NCI-H2029 (cell line): ENCODE data around the gene SUCLG2.
"Not testable (repeated sequence)": the region's sequence is repeated elsewhere in the genome, so short reads cannot be mapped to it uniquely, and the experiment has no call there.

Experiments used
- DNase-seq: peaks from one replicate; lab custom pipeline; 2025; lab: John Stamatoyannopoulos, UW

The SUCLG2 gene

GRCh38 chr3:67609709-67610108, 44.7 kb downstream of the SUCLG2 start:
- DNase-seq = no peak

- DNase-seq = no peak
These were observed 46.4 kb downstream of the SUCLG2 start for GRCh38 chr3:67608034-67608433.

- no peak for DNase-seq
These were observed 49.0 kb downstream of the SUCLG2 start for GRCh38 chr3:67605377-67605776.

GRCh38 chr3:67602816-67603215, 51.6 kb downstream of the SUCLG2 start:
- DNase-seq = no peak

GRCh38 chr3:67601919-67602608, 52.3 kb downstream of the SUCLG2 start:
- no peak for DNase-seq

GRCh38 chr3:67601385-67601784, 53.0 kb downstream of the SUCLG2 start:
- no peak for DNase-seq

- DNase-seq = no peak
These were observed 54.6 kb downstream of the SUCLG2 start for GRCh38 chr3:67599821-67600220.

GRCh38 chr3:67598814-67599556, 55.4 kb downstream of the SUCLG2 start:
- no peak for DNase-seq

- DNase-seq = no peak
These were observed 59.0 kb downstream of the SUCLG2 start for GRCh38 chr3:67595424-67595823.

GRCh38 chr3:67593761-67594234, 60.6 kb downstream of the SUCLG2 start:
- DNase-seq = no peak

- no peak for DNase-seq
These were observed 62.4 kb downstream of the SUCLG2 start for GRCh38 chr3:67592057-67592456.

GRCh38 chr3:67587811-67588210, 66.6 kb downstream of the SUCLG2 start:
- no peak for DNase-seq

- DNase-seq = no peak
These were observed 67.1 kb downstream of the SUCLG2 start for GRCh38 chr3:67587301-67587700.

- DNase-seq = not testable (repeated sequence)
These were observed 69.8 kb downstream of the SUCLG2 start for GRCh38 chr3:67584608-67585007.

- DNase-seq = no peak
These were observed 73.9 kb downstream of the SUCLG2 start for GRCh38 chr3:67580430-67581000.

GRCh38 chr3:67578416-67578815, 76.0 kb downstream of the SUCLG2 start:
- DNase-seq = no peak

- DNase-seq = no peak
These were observed 78.0 kb downstream of the SUCLG2 start for GRCh38 chr3:67576441-67576840.

GRCh38 chr3:67569324-67569723, 85.1 kb downstream of the SUCLG2 start:
- DNase-seq = no peak

- DNase-seq = no peak
These were observed 86.5 kb downstream of the SUCLG2 start for GRCh38 chr3:67567893-67568292.

- DNase-seq = no peak
These were observed 89.4 kb downstream of the SUCLG2 start for GRCh38 chr3:67564973-67565372.

- DNase-seq = no peak
These were observed 90.4 kb downstream of the SUCLG2 start for GRCh38 chr3:67564008-67564407.

GRCh38 chr3:67561667-67562394, 92.6 kb downstream of the SUCLG2 start:
- no peak for DNase-seq
